H9 (cell line): ENCODE measurements around the gene DELE1. TPM values are rescaled to one million over a fixed set of nuclear protein-coding genes. Genes with fewer than 3 reads are reported as not detected.

Source experiments
- DNase-seq: peaks from one replicate; pipeline ENCODE4 v3.0.0-alpha.2; 2017
- H2AFZ ChIP-seq: one replicate; pipeline ENCODE4 v1.6.1; 2013; ENCODE audit warnings: mild to moderate bottlenecking, low read length, control low read depth, moderate library complexity
- H2AK5ac ChIP-seq: 2 replicates; pipeline ENCODE4 v1.6.1; 2013; ENCODE audit warnings: low read length, control low read depth, mixed read lengths; ENCODE audit not compliant: insufficient read length
- H2BK120ac ChIP-seq: one replicate; pipeline ENCODE4 v1.6.1; 2013; ENCODE audit warnings: low read depth, mild to moderate bottlenecking, low read length, control low read depth, inconsistent platforms; ENCODE audit not compliant: poor library complexity, severe bottlenecking
- H2BK12ac ChIP-seq: 2 replicates; pipeline ENCODE4 v1.6.1; 2013; ENCODE audit warnings: low read length, control low read depth, mixed read lengths, low read depth; ENCODE audit not compliant: insufficient read length
- H2BK15ac ChIP-seq: 2 replicates; pipeline ENCODE4 v1.6.1; 2013; ENCODE audit warnings: low read depth, low read length, control low read depth
- H2BK20ac ChIP-seq: one replicate; pipeline ENCODE4 v1.6.1; 2013; ENCODE audit warnings: low read depth, mild to moderate bottlenecking, low read length, control low read depth, inconsistent platforms; ENCODE audit not compliant: poor library complexity, severe bottlenecking
- H2BK5ac ChIP-seq: 2 replicates; pipeline ENCODE4 v1.6.1; 2013; ENCODE audit warnings: low read length, control low read depth, mixed read lengths; ENCODE audit not compliant: insufficient read length
- H3K14ac ChIP-seq: 2 replicates; pipeline ENCODE4 v1.6.1; 2013; ENCODE audit warnings: low read length, control low read depth; ENCODE audit not compliant: insufficient read depth
- H3K18ac ChIP-seq: 2 replicates; pipeline ENCODE4 v1.6.1; 2013; ENCODE audit warnings: low read depth, mild to moderate bottlenecking, mixed read lengths, low read length, control low read depth; ENCODE audit not compliant: insufficient read length
- H3K23ac ChIP-seq: 2 replicates; pipeline ENCODE4 v1.6.1; 2013; ENCODE audit warnings: low read length, control low read depth, mixed read lengths, low read depth; ENCODE audit not compliant: insufficient read length
- H3K23me2 ChIP-seq: 2 replicates; pipeline ENCODE4 v1.6.1; 2013; ENCODE audit warnings: low read depth, mild to moderate bottlenecking, mixed read lengths, low read length, control low read depth; ENCODE audit not compliant: insufficient read length, poor library complexity, severe bottlenecking
- H3K27ac ChIP-seq: 2 replicates; pipeline ENCODE4 v1.5.1; 2013; ENCODE audit warnings: low read length, control low read depth, mixed read lengths, low read depth; ENCODE audit not compliant: insufficient read length
- H3K27me3 ChIP-seq: 2 replicates; pipeline ENCODE4 v1.6.1; 2013; ENCODE audit warnings: low read length, control low read depth, inconsistent platforms; ENCODE audit not compliant: insufficient read depth
- H3K4ac ChIP-seq: 2 replicates; pipeline ENCODE4 v1.6.1; 2013; ENCODE audit warnings: low read depth, mild to moderate bottlenecking, control low read depth, inconsistent platforms, low read length, moderate library complexity
- H3K4me1 ChIP-seq: 2 replicates; pipeline ENCODE4 v1.6.1; 2013; ENCODE audit warnings: low read length, control low read depth, inconsistent platforms; ENCODE audit not compliant: insufficient read depth
- H3K4me2 ChIP-seq: 2 replicates; pipeline ENCODE4 v1.6.1; 2013; ENCODE audit warnings: low read length, control low read depth, mixed read lengths; ENCODE audit not compliant: insufficient read length, insufficient read depth
- H3K56ac ChIP-seq: 2 replicates; pipeline ENCODE4 v1.6.1; 2013; ENCODE audit warnings: low read depth, mild to moderate bottlenecking, mixed read lengths, low read length, control low read depth; ENCODE audit not compliant: insufficient read length
- H3K79me1 ChIP-seq: 2 replicates; pipeline ENCODE4 v1.6.1; 2013; ENCODE audit warnings: low read depth, mild to moderate bottlenecking, moderate library complexity, low read length, control low read depth, inconsistent platforms; ENCODE audit not compliant: insufficient read depth, poor library complexity, severe bottlenecking
- H3K79me2 ChIP-seq: 2 replicates; pipeline ENCODE4 v1.6.1; 2013; ENCODE audit warnings: low read length, control low read depth, inconsistent platforms; ENCODE audit not compliant: insufficient read depth
- H3K9ac ChIP-seq: 2 replicates; pipeline ENCODE4 v1.6.1; 2013; ENCODE audit warnings: low read length, control low read depth, mixed read lengths; ENCODE audit not compliant: insufficient read length; ENCODE audit errors: extremely low read depth
- H3K9me3 ChIP-seq: one replicate; pipeline ENCODE4 v1.6.1; 2013; ENCODE audit warnings: low read depth, low read length, inconsistent platforms; ENCODE audit not compliant: control insufficient read depth
- H3T11ph ChIP-seq: one replicate; pipeline ENCODE4 v1.6.1; 2013; ENCODE audit warnings: mild to moderate bottlenecking, low read length, control low read depth, inconsistent platforms
- H4K20me1 ChIP-seq: one replicate; pipeline ENCODE4 v1.6.1; 2013; ENCODE audit not compliant: control insufficient read depth, insufficient read length, insufficient read depth
- H4K5ac ChIP-seq: 2 replicates; pipeline ENCODE4 v1.6.1; 2013; ENCODE audit warnings: low read depth, mild to moderate bottlenecking, mixed read lengths, low read length, control low read depth; ENCODE audit not compliant: insufficient read length
- H4K8ac ChIP-seq: replicated peaks from 2 replicates; pipeline ENCODE4 v1.6.1; 2013; ENCODE audit warnings: low read length, control low read depth, mixed read lengths, low read depth; ENCODE audit not compliant: insufficient read length
- H4K91ac ChIP-seq: 2 replicates; pipeline ENCODE4 v1.6.1; 2013; ENCODE audit warnings: low read depth, mild to moderate bottlenecking, moderate library complexity, mixed read lengths, low read length, control low read depth; ENCODE audit not compliant: insufficient read length
- H3K27ac Mint-ChIP-seq, 3 experiments: 2 replicates in 2 of 3; 3 replicates in 1 of 3; pipeline ENCODE4 v1.8.0; 2020 to 2021; ENCODE audit warnings: mixed read lengths in 3 of 3, mild to moderate bottlenecking in 1 of 3, moderate library complexity in 1 of 3
- H3K27me3 Mint-ChIP-seq: 2 replicates; pipeline ENCODE4 v1.8.0; 2021; ENCODE audit warnings: low read depth, mild to moderate bottlenecking, moderate library complexity, mixed read lengths
- H3K36me3 Mint-ChIP-seq, 3 experiments: 2 replicates in 2 of 3; 3 replicates in 1 of 3; pipeline ENCODE4 v1.8.0; 2020 to 2021; ENCODE audit warnings: low read depth in 3 of 3, mixed read lengths in 3 of 3; ENCODE audit not compliant: insufficient read depth in 1 of 3
- H3K4me1 Mint-ChIP-seq, 2 experiments: 2 replicates each; pipeline ENCODE4 v1.8.0; 2020; ENCODE audit warnings: mixed read lengths in 2 of 2
- H3K4me3 Mint-ChIP-seq, 2 experiments: 2 replicates in 1 of 2; 3 replicates in 1 of 2; pipeline ENCODE4 v1.8.0; 2020 to 2021; ENCODE audit warnings: mild to moderate bottlenecking in 2 of 2, mixed read lengths in 2 of 2, moderate library complexity in 1 of 2
- H3K9me3 Mint-ChIP-seq, 2 experiments: 2 replicates in 1 of 2; 3 replicates in 1 of 2; pipeline ENCODE4 v1.8.0; 2020; ENCODE audit warnings: mild to moderate bottlenecking in 2 of 2, mixed read lengths in 2 of 2, moderate library complexity in 1 of 2
- WGBS: extraction: QIAGEN DNeasy Blood & Tissue Kit; methylation state at CpG from one replicate; pipeline ENCODE4 v1.1.7; 2013; ENCODE audit warnings: missing lambda C conversion rate, low lambda C conversion rate, mixed read lengths; ENCODE audit not compliant: insufficient read length; ENCODE audit errors: extremely low coverage; 5-methylcytosine and 5-hydroxymethylcytosine counted together
- total RNA-seq: library from RNA; stranded (reverse); gene quantifications from 2 replicates; pipeline ENCODE4 v1.2.1, GENCODE V29; 2021
- TF ChIP-seq, protein P1 (sequence below): fragments of 200-600 bp; sonication (generic); conservative IDR thresholded peaks from 3 replicates; pipeline ENCODE4 v1.8.0; 2021; ENCODE audit warnings: antibody characterized with exemption, mild to moderate bottlenecking

The DELE1 gene
- total RNA-seq, 1 experiment from 2014 or later: 75.3 TPM

- peaks cover 72 to 73% of the 10 kb centered on the region in 2 experiments for H3K4me1 Mint-ChIP-seq
- peaks cover 3% of the 10 kb centered on the region; the same call in 1 of the 2 replicates for H3K27me3 Mint-ChIP-seq
- Histone ChIP-seq H2BK12ac (no peak overlapping the region), H3K9me3 (no peaks in the 10 kb centered on the region), H3K27me3 (no peaks in the 10 kb centered on the region; the same call in 1 of the 2 replicates), H3K79me1 (peaks cover 4% of the 10 kb centered on the region), H2BK120ac (no peak overlapping the region), H3K4me1 (peaks cover 30% of the 10 kb centered on the region), H3K18ac (peak overlapping the region; percentile 22), H2AK5ac (no peak overlapping the region), H3K27ac (no peak overlapping the region), H4K5ac (no peak overlapping the region), H2BK20ac (no peak overlapping the region), H3K23me2 (peaks cover 25% of the 10 kb centered on the region), H3K9ac (peak overlapping the region; percentile 62), H2BK5ac (no peak overlapping the region), H2AFZ (no peak overlapping the region), H3K4me2 (peak overlapping the region; percentile 83), H2BK15ac (no peak overlapping the region), H3K4ac (0 out of 2 replicates have a peak overlapping the region, but pooled peaks have one; percentile 14), H4K8ac (no peak overlapping the region), H3K79me2 (peaks cover 43% of the 10 kb centered on the region), H4K20me1 (no peaks in the 10 kb centered on the region), H4K91ac (no peak overlapping the region), H3T11ph (no peak overlapping the region), H3K56ac (no peak overlapping the region), H3K14ac (peak overlapping the region; percentile 67; the same call in 1 of the 2 replicates), H3K23ac (no peak overlapping the region)
- WGBS: no CpG with 5 or more reads among the region's 65 CpGs
- no peaks in the 10 kb centered on the region; a peak in 3 of 5 replicates for H3K9me3 Mint-ChIP-seq
- peak overlapping the region; percentile 81 to 97 for H3K4me3 Mint-ChIP-seq
- TF ChIP-seq, protein P1, sequence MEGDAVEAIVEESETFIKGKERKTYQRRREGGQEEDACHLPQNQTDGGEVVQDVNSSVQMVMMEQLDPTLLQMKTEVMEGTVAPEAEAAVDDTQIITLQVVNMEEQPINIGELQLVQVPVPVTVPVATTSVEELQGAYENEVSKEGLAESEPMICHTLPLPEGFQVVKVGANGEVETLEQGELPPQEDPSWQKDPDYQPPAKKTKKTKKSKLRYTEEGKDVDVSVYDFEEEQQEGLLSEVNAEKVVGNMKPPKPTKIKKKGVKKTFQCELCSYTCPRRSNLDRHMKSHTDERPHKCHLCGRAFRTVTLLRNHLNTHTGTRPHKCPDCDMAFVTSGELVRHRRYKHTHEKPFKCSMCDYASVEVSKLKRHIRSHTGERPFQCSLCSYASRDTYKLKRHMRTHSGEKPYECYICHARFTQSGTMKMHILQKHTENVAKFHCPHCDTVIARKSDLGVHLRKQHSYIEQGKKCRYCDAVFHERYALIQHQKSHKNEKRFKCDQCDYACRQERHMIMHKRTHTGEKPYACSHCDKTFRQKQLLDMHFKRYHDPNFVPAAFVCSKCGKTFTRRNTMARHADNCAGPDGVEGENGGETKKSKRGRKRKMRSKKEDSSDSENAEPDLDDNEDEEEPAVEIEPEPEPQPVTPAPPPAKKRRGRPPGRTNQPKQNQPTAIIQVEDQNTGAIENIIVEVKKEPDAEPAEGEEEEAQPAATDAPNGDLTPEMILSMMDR: no peak
- peaks cover 10 to 14% (median 11%) of the 10 kb centered on the region in 3 experiments for H3K36me3 Mint-ChIP-seq
- DNase-seq: peak; percentile 65
- peak overlapping the region; percentile 94 to 98 (median 94) for H3K27ac Mint-ChIP-seq
Measured at GRCh38 chr5:141875795-141876627, 47.7 kb upstream of the DELE1 start.
